Esophagus squamous epithelium (tissue), 5 donors: ENCODE measurements around the gene CEMIP. TPM values are rescaled to one million over a fixed set of nuclear protein-coding genes. Genes with fewer than 3 reads are reported as not detected.

Source experiments
- DNase-seq: peaks from one replicate; lab custom pipeline; 2025; lab: John Stamatoyannopoulos, UW
- H3K27ac ChIP-seq, 4 donors: fragments of 200-600 bp; sonication (generic); one replicate each; pipeline ENCODE4 v1.5.1; 2016 to 2019; ENCODE audit warnings: mild to moderate bottlenecking in 1 of 4
- H3K27me3 ChIP-seq, 4 donors: fragments of 200-600 bp; sonication (generic); 1 replicate in 3 of 4; 2 replicates in 1 of 4; pipeline versions ENCODE4 v1.5.1 to v1.6.0; 2017 to 2021; ENCODE audit warnings: antibody characterized with exemption in 1 of 4
- H3K36me3 ChIP-seq, 3 donors: fragments of 200-600 bp; sonication (generic); one replicate each; pipeline ENCODE4 v1.5.1; 2016 to 2019
- H3K4me1 ChIP-seq, 3 donors: fragments of 200-600 bp; sonication (generic); one replicate each; pipeline ENCODE4 v1.5.1; 2017 to 2019
- H3K4me3 ChIP-seq, 4 donors: fragments of 200-600 bp; sonication (generic); 1 replicate in 3 of 4; 2 replicates in 1 of 4; pipeline ENCODE4 v1.5.1; 2016 to 2019; ENCODE audit warnings: mild to moderate bottlenecking in 2 of 4, moderate library complexity in 1 of 4
- H3K9me3 ChIP-seq, 3 donors: fragments of 200-600 bp; sonication (generic); one replicate each; pipeline ENCODE4 v1.5.1; 2016 to 2019
- POLR2A ChIP-seq, 4 donors: fragments of 450-650 bp; IDR thresholded peaks; one replicate each; pipeline ENCODE4 v1.6.1; 2017; ENCODE audit warnings: antibody characterized with exemption in 4 of 4, mild to moderate bottlenecking in 4 of 4, moderate library complexity in 3 of 4
- WGBS, 2 donors: methylation state at CpG; one replicate each; pipeline ENCODE4 v1.1.5; 2018; 5-methylcytosine and 5-hydroxymethylcytosine counted together
- intact Hi-C: fragments of 100-400 bp; cut with DNase I; formaldehyde crosslinking; loops from one replicate; pipeline ENCODE4 v1.15.0; 2022
- total RNA-seq, 4 donors: library from RNA; depleted of rRNA; stranded (reverse); fragments of >200 nt; gene quantifications; one replicate each; pipeline ENCODE4 v1.1.0, GENCODE V29; 2016
- TF ChIP-seq, protein P1 (sequence below), 6 experiments: fragments of 450-650 bp in 4 of 6; fragments of 200-600 bp in 2 of 6; sonication (generic) in 2 of 6; IDR thresholded peaks; one replicate each; pipeline ENCODE4 v1.5.1; 2016 to 2019; ENCODE audit warnings: antibody characterized with exemption in 6 of 6, mild to moderate bottlenecking in 4 of 6, moderate library complexity in 4 of 6
- donor health status: DM: yes; HTN: yes; CAD: no.

Gene CEMIP
- total RNA-seq, 4 donors from 2014 or later = 2.8 to 13.5 (median 7.6) TPM

DNA sequence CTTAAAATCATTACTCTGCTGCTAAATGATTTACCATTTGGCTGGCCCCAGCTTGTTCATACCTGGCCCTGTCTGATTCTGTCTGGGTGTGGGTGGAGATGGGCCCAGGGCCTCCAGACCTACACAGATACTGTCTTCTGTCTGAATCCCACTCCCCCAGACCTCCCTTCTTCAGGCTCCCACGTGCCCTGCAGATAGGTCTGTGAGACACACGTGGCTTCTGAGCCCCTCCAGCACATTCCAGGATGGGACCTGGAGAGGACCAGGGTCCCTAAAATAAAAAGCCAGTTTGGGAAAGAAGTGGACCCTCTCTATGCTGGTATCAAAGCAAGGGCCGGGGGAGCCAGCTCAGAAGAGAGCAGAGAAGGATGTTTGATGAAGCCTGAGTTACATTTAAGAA is 14.6 kb upstream of the CEMIP start:
- peaks cover 0 to 16% (median 4%) of the 10 kb centered on the region in 3 donors for H3K4me1 ChIP-seq
- H3K4me3 ChIP-seq = no peak overlapping the region
- no peaks in the 10 kb centered on the region for H3K27me3 ChIP-seq
- DNase-seq = no peak
- 60 to 100% methylated on average over 1 of the region's 3 CpGs for WGBS, 2 donors
- no peak for TF ChIP-seq POLR2A (IDR thresholded peaks at IDR 0.05)
- TF ChIP-seq, protein P1, sequence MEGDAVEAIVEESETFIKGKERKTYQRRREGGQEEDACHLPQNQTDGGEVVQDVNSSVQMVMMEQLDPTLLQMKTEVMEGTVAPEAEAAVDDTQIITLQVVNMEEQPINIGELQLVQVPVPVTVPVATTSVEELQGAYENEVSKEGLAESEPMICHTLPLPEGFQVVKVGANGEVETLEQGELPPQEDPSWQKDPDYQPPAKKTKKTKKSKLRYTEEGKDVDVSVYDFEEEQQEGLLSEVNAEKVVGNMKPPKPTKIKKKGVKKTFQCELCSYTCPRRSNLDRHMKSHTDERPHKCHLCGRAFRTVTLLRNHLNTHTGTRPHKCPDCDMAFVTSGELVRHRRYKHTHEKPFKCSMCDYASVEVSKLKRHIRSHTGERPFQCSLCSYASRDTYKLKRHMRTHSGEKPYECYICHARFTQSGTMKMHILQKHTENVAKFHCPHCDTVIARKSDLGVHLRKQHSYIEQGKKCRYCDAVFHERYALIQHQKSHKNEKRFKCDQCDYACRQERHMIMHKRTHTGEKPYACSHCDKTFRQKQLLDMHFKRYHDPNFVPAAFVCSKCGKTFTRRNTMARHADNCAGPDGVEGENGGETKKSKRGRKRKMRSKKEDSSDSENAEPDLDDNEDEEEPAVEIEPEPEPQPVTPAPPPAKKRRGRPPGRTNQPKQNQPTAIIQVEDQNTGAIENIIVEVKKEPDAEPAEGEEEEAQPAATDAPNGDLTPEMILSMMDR (IDR thresholded peaks at IDR 0.05) = no peak
- H3K36me3 ChIP-seq = no peaks in the 10 kb centered on the region
- no peaks in the 10 kb centered on the region for H3K9me3 ChIP-seq
- intact Hi-C loops = loop anchor here (10.0 kb wide), 1 partner anchor 70 kb away; the partner anchor contains the start of gene ABHD17C
- H3K27ac ChIP-seq = no peak overlapping the region

DNA sequence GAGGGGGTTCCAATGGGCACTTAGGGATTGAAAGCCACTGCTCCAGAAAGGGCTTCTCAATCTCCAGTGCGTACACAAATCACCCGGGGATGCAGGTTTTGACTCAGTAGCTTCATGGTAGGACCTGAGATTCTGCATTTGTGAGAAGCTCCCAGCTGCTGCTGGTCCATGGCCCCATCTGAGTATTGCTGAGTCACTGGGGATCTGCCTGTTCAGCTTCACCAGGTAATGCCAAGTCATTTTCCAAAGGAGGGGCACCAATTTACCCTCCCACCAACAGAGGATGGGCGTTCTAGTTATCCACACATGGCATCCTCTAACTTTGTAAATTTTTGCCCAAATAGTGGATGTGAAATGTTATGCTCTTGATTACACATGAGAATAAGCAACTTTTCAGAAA is 12.9 kb upstream of the CEMIP start:
- Histone ChIP-seq H3K27ac (no peak overlapping the region), H3K27me3 (no peaks in the 10 kb centered on the region), H3K4me1 (peaks cover 0 to 16% (median 4%) of the 10 kb centered on the region in 3 donors), H3K36me3 (no peaks in the 10 kb centered on the region), H3K4me3 (no peak overlapping the region), H3K9me3 (no peaks in the 10 kb centered on the region)
- WGBS, 2 donors = 73 to 88% methylated on average over 1 to 3 of the region's 3 CpGs
- TF ChIP-seq POLR2A (IDR thresholded peaks at IDR 0.05) = no peak
- TF ChIP-seq, protein P1 (IDR thresholded peaks at IDR 0.05) = no peak
- no peak for DNase-seq
- intact Hi-C loops = loop anchor here (10.0 kb wide), 1 partner anchor 71 kb away; the partner anchor contains the start of gene ABHD17C

DNA sequence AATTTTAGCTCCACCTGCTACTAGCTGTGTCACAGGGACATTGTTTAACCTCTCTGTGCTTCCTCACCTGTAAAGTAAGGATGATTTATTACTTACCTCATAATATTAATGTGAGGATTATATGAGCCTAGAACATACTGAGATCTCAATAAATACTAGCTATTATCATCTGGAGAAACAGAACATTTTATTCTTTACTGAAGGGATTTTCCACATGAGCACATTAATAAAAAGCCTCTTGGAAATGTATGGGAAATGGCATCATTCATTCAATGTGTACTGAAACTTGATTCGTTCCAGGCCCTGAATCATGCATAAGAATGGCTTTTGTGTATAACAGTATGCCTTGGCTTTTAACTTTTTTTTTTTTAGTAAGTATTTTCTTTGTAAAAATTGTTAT is 11.0 kb upstream of the CEMIP start:
- WGBS, 2 donors = 23 to 53% methylated on average over 1 of the region's 1 CpG
- DNase-seq = no peak
- Histone ChIP-seq H3K27ac (peak overlapping the region in 1 of 4 donors; percentile 1), H3K9me3 (no peaks in the 10 kb centered on the region), H3K4me1 (peaks cover 0 to 16% (median 4%) of the 10 kb centered on the region in 3 donors), H3K27me3 (no peaks in the 10 kb centered on the region), H3K4me3 (no peak overlapping the region), H3K36me3 (no peaks in the 10 kb centered on the region)
- TF ChIP-seq, protein P1 (IDR thresholded peaks at IDR 0.05) = no peak
- intact Hi-C loops = loop anchor here (10.0 kb wide), 1 partner anchor 73 kb away; the partner anchor contains the start of gene ABHD17C

DNA sequence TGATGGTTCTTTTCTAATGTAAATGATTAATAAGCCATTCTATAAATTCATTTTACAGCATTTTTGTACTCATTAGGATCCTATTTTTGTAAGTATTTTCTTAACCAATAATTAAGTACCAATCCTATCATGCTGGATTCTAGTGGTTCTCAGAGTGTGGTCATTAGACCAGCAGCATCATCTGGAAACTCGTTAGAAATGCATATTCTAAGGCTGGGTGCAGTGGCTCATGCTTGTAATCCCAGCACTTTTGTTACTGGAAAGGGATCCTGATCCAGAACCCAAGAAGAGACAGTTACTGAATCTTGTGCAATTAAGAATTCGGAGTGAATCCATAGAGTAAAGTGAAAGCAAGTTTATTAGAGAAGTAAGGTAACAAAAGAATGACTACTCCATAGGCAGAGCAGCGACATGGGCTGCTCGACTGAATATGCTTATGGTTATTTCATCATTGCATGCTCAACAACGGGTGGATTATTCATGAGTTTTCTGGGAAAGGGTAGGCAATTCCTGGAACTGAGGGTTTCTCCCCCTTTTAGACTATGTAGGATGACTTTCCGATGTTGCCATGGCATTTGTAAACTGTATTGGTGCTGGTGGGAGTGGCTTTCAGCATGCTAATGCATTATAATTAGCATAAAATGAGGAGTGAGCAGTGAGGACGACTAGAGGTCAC is 9.9 kb upstream of the CEMIP start:
- 61 to 78% methylated on average over 7 of the region's 7 CpGs for WGBS, 2 donors
- Histone ChIP-seq H3K4me1 (peaks cover 0 to 15% (median 4%) of the 10 kb centered on the region in 3 donors), H3K27ac (no peak overlapping the region), H3K36me3 (no peaks in the 10 kb centered on the region), H3K9me3 (no peaks in the 10 kb centered on the region), H3K27me3 (no peaks in the 10 kb centered on the region), H3K4me3 (no peak overlapping the region)
- TF ChIP-seq, protein P1 (IDR thresholded peaks at IDR 0.05) = no peak
- TF ChIP-seq POLR2A (IDR thresholded peaks at IDR 0.05) = no peak
- intact Hi-C loops = loop anchor here (10.0 kb wide), 1 partner anchor 74 kb away; the partner anchor contains the start of gene ABHD17C
- DNase-seq = no peak
